Aorta (tissue), 5 donors: ENCODE measurements around the gene FER1L5. TPM values are rescaled to one million over a fixed set of nuclear protein-coding genes. Genes with fewer than 3 reads are reported as not detected.

Source experiments
- ATAC-seq: fragments of 200-7000 bp; cut with Tn5 transposase; one replicate; pipeline ENCODE4 v1.9.1; 2022; ENCODE audit warnings: moderate library complexity; ENCODE audit not compliant: low FRiP score
- DNase-seq, 2 donors: peaks; one replicate each; pipeline ENCODE4 v3.0.0-alpha.2; 2020
- H3K27ac ChIP-seq, 2 donors: one replicate each; pipeline ENCODE4 v1.5.1; 2013; ENCODE audit warnings: low read length in 2 of 2, mild to moderate bottlenecking in 2 of 2, moderate library complexity in 2 of 2, control low read depth in 1 of 2, inconsistent platforms in 1 of 2, low read depth in 1 of 2
- H3K27me3 ChIP-seq, 2 donors: one replicate each; pipeline ENCODE4 v1.6.1; 2013; ENCODE audit warnings: control low read depth in 1 of 2, low read length in 1 of 2, mild to moderate bottlenecking in 1 of 2, moderate library complexity in 1 of 2; ENCODE audit not compliant: insufficient read depth in 2 of 2, control insufficient read depth in 1 of 2
- H3K36me3 ChIP-seq, 2 donors: one replicate each; pipeline ENCODE4 v1.6.1; 2013; ENCODE audit warnings: control low read depth in 1 of 2, low read length in 1 of 2, mild to moderate bottlenecking in 1 of 2; ENCODE audit not compliant: insufficient read depth in 2 of 2, control insufficient read depth in 1 of 2
- H3K4me1 ChIP-seq, 2 donors: one replicate each; pipeline ENCODE4 v1.6.1; 2013; ENCODE audit warnings: low read length in 2 of 2, control low read depth in 1 of 2, mild to moderate bottlenecking in 1 of 2, moderate library complexity in 1 of 2; ENCODE audit not compliant: insufficient read depth in 2 of 2, control insufficient read depth in 1 of 2
- H3K4me3 ChIP-seq, 2 donors: one replicate each; pipeline ENCODE4 v1.5.1; 2013; ENCODE audit warnings: low read length in 2 of 2, control low read depth in 1 of 2, mild to moderate bottlenecking in 1 of 2
- H3K9me3 ChIP-seq: one replicate; pipeline ENCODE4 v1.6.1; 2013; ENCODE audit warnings: mild to moderate bottlenecking, low read length; ENCODE audit not compliant: control insufficient read depth
- WGBS, 2 donors: extraction: QIAGEN DNeasy Blood & Tissue Kit; methylation state at CpG; one replicate each; pipeline ENCODE4 v1.1.7; 2013; 5-methylcytosine and 5-hydroxymethylcytosine counted together
- intact Hi-C, 2 donors: fragments of 100-400 bp; cut with DNase I; formaldehyde crosslinking; loops; one replicate each; pipeline versions ENCODE4 v1.14.2 to v1.15.0; 2022
- polyA plus RNA-seq, 2 donors: library from polyadenylated mRNA; stranded (reverse); fragments of 200-250 nt; gene quantifications; one replicate each; pipeline ENCODE4 v1.2.3, GENCODE V29; 2013
- total RNA-seq, 2 donors: library from RNA; stranded (reverse); fragmentation: NEBNext Ultra II Directional; extraction: Animal tissue kit (Norgen Biotek cat#: 25700); gene quantifications; one replicate each; pipeline ENCODE4 v1.2.1, GENCODE V29; 2021
- donor health status: healthy with polysubstance abuse.
- donor health status: Bipolar disorder and iron deficiency.
- donor health status: DM: no; HTN: no; CAD: no.
- donor health status: DM: no; HTN: no; CAD: no.
- donor health status: DM: yes; HTN: yes; CAD: no.

FER1L5 gene
- total and polyA plus RNA-seq, 4 donors, result 0.05 to 0.42 (median 0.10) TPM; not detected in 1

DNA sequence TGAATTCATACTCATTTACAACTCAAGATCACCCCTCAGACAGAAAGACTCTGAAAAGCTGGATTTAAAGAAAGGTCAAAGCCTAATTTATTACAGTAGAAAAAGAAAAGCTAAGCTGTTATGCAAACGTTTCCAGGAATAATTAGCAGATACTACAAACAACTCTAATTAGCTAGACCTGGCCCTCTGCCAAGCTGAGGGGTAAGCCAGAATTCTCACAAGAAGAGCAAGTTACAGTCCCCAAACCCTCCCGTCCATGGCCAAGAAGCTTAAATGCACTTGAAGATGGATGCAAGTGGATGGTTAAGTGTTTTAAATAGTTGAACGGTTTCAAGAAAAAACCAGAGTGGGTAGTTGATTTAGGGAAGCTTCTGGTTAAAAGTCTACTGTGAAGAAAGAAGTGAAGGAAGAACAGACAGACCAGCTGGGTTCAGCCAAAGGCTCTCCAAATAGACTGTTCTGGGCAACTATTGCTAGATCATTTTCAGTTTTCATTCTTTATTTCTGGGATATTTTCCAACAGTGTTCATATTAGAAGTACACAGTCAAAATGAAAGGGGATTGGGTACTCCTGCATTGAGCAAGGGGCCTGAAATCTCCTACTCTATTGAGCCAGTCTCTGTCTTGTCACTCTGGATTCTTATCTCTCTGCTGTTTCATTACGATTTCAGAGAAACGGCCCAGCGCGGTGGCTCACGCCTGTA is 92.5 kb downstream of the FER1L5 start:
- intact Hi-C loops, result loop anchor here in 1 of 2 donors (5.0 kb wide), 1 partner anchor 103 kb away; no protein-coding TSS in a partner anchor
- Histone ChIP-seq H3K27me3 (no peaks in the 10 kb centered on the region), H3K4me3 (no peak overlapping the region), H3K4me1 (no peaks in the 10 kb centered on the region), H3K9me3 (no peaks in the 10 kb centered on the region), H3K27ac (no peak overlapping the region), H3K36me3 (peaks cover 10% of the 10 kb centered on the region in 2 donors)
- WGBS, 2 donors, result 51 to 61% methylated on average over 8 of the region's 8 CpGs
- no peak for DNase-seq
- peak; percentile 53 for ATAC-seq

DNA sequence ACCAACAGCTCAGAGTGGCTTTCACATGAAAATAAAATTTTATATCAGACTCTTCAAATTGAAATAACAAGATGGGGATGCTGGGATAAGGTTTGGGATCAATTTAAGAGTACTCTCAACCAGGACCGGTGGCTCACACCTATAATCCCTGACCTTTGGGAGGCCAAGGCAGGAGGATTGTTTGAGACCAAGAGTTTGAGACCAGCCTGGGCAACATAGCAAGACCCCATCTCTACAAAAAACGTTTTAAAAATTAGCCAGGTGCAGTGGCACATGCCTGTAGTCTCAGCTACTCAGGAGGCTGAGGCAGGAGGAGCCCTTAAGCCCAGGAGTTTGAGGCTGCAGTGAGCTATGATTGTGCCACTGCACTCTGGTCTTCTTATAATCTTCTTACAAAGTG is 94.7 kb downstream of the FER1L5 start:
- Histone ChIP-seq H3K36me3 (peaks cover 8 to 10% of the 10 kb centered on the region in 2 donors), H3K9me3 (no peaks in the 10 kb centered on the region), H3K27me3 (no peaks in the 10 kb centered on the region), H3K27ac (no peak overlapping the region), H3K4me3 (no peak overlapping the region), H3K4me1 (no peaks in the 10 kb centered on the region)
- no peak for ATAC-seq
- no peak for DNase-seq
- WGBS, 2 donors, result 60 to 72% methylated on average over 2 of the region's 2 CpGs
- intact Hi-C loops, result loop anchor here in 1 of 2 donors (5.0 kb wide), 1 partner anchor 105 kb away; no protein-coding TSS in a partner anchor

DNA sequence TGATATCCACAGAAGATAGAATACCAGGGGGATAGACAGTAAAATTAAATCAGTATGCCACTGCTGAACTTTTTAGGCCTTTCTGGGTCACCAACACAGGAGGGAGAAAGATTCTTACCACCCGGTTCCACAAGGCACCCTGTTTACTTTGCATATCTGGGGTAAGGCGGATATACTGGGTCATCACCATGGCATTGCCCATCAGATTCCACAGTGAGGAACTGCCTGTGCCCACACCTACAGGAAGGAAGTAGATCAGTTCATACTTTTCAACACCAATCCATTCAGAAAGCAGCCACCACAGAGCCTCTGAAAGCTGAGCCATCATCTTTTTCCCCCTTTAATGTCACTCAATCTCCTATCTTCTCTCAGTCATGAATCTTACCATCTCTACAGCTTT is 95.3 kb downstream of the FER1L5 start:
- 55 to 66% methylated on average over 2 of the region's 2 CpGs for WGBS, 2 donors
- no peaks in the 10 kb centered on the region for H3K4me1 ChIP-seq
- intact Hi-C loops, result loop anchor here in 1 of 2 donors (5.0 kb wide), 1 partner anchor 106 kb away; no protein-coding TSS in a partner anchor

DNA sequence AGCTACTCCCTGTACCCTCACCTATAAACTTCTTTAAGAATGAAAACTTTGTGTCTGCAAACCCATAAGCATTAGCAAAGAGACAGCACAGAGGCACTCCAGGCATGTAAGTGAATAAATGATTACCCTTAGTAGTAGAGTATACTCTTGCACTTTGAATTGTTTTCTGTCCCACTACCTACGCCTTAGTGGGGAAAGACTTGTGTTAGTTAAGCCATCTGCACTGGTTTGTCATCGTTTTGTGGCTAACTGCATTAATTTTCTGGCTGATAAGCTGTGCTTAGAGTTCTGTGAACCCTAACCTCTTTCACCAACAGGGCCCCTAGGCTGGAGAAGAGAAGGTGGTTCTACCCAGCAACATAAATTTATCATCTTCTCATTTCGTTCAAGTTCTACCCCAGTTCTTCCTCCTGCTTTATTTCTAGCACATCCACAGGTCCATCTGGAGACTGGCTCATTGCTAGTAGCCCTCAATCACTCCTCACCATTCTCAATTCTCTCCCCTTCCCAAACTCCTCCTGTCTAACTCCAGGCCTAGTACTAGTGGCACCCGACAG is 96.6 kb downstream of the FER1L5 start:
- intact Hi-C loops, result loop anchor here in 1 of 2 donors (5.0 kb wide), 1 partner anchor 107 kb away; no protein-coding TSS in a partner anchor
- Histone ChIP-seq H3K9me3 (no peaks in the 10 kb centered on the region), H3K27ac (no peak overlapping the region), H3K27me3 (no peaks in the 10 kb centered on the region), H3K36me3 (peaks cover 0 to 3% of the 10 kb centered on the region in 2 donors), H3K4me3 (peak overlapping the region; percentile 56 to 79), H3K4me1 (no peaks in the 10 kb centered on the region)
- ATAC-seq (no peak), DNase-seq (no peak)
- WGBS, 2 donors, result 16 to 17% methylated on average over 4 of the region's 4 CpGs

More for the DNA sequence above, 95.3 kb downstream of the FER1L5 start:
- Histone ChIP-seq H3K4me3 (no peak overlapping the region), H3K27me3 (no peaks in the 10 kb centered on the region), H3K36me3 (peaks cover 8 to 10% of the 10 kb centered on the region in 2 donors), H3K9me3 (no peaks in the 10 kb centered on the region), H3K27ac (no peak overlapping the region)
- DNase-seq, result no peak
- ATAC-seq, result no peak

DNA sequence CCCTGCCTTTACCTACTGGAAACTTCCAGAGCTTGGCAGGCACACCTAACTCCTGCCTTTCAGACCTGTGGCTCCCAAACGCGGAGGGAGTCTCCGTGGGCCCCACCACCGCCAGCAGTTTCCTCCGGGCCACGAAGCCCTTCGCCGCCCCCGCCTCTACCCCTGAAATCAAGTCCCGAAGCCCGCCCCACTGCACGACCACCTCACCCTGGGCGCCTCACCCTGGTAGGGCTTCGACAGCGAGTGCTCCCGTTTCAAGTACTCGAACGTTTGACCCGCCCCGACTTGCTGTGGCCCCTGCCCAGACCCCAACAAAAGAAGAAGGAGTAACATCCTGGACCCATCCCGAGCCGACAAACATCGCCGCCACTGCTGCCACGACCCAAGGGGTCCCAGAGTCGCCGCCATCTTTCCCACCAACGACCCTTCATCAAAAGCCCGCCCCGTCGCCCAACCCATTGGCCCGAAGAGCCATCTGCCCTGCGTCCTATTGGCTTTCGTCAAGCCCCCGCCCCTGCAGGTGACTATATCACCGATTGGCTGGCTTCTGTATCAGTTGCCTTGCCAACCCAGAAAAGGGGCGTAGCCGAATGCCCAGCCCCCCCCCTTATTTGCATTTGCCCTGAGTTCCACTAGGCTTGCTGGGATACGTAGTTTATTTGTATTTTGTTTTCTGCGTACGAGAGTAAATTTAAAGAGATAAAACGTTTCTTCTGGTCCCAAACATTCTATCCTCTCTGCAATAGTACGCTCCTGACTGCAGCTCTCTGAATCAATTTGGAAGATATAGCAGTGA is 97.3 kb downstream of the FER1L5 start, which contains the start of gene LMAN2L:
Gene LMAN2L (minus strand): TSS at position 432 of the 796 bp plus-strand sequence. CDS start 24 bp downstream, at position 408.
- ATAC-seq (peak; percentile 98), DNase-seq (peak; percentile 98 to 99)
- intact Hi-C loops, result loop anchor here (2.0 to 10.0 kb wide), 4 partner anchors 21 to 108 kb away; partner anchors contain the start of genes CNNM4 (in 1 of the 2) and KANSL3 (in 1 of the 2)
- Histone ChIP-seq H3K27ac (peak within 1 kb of the TSS in 1 of 2 donors; percentile 8), H3K27me3 (no peaks in the 10 kb centered on the region), H3K4me3 (peak within 1 kb of the TSS; percentile 56 to 79), H3K36me3 (no peaks in the 10 kb centered on the region), H3K4me1 (no peaks in the 10 kb centered on the region), H3K9me3 (no peaks in the 10 kb centered on the region)
- 0% methylated on average over 42 to 43 of the region's 43 CpGs for WGBS, 2 donors

DNA sequence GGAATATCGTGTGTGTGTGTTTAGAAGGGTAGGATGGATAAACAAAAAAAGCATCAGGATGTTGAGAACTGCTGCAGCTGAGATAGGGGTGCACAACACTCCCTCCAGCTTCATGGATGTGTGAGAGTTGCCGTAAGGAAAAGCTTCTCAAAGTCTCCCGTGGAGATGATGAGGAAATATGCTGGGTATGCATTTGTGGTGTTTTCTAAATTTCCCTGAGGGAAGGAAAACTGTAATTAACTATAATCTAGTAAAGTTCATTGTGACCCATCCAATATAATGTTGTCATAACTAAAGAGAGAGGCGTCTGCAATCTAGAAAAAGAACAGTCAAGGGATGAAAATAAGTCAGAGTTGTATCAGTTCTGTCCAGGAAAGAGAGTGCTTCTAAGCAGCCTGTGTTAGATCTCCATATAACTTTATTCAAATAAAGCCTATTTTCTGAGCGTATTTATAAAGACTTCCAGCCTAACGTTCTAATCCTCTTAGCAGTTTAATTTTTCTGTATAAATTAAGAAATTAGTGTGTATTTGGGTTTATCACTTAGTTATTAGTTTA is 104.6 kb downstream of the FER1L5 start:
- WGBS, 2 donors, result 50 to 55% methylated on average over 6 of the region's 6 CpGs
- Histone ChIP-seq H3K4me1 (no peaks in the 10 kb centered on the region), H3K27me3 (no peaks in the 10 kb centered on the region), H3K9me3 (no peaks in the 10 kb centered on the region), H3K36me3 (no peaks in the 10 kb centered on the region), H3K27ac (no peak overlapping the region), H3K4me3 (no peak overlapping the region)
- no peak for ATAC-seq
- intact Hi-C loops, result loop anchor here in 1 of 2 donors (10.0 kb wide), 1 partner anchor 48 kb away; no protein-coding TSS in a partner anchor
- no peak for DNase-seq

DNA sequence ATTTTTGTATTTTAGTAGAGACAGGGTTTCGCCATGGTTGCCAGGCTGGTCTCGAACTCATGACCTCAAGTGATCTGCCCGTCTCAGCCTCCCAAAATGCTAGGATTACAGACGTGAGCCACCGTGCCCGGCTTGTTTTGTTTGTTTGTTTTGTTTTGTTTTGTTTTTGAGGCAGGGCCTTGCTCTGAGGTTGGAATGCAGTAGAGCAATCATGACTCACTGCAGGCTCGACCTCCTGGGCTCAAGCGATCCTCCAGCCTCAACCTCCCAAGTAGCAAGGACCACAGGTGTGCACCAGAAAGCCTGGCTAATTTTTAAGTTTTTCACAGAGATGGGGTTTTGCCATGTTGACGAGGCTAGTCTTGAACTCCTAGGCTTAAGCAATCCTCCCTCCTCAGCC is 109.2 kb downstream of the FER1L5 start:
- Histone ChIP-seq H3K9me3 (no peaks in the 10 kb centered on the region), H3K27ac (no peak overlapping the region), H3K4me1 (no peaks in the 10 kb centered on the region), H3K36me3 (no peaks in the 10 kb centered on the region), H3K27me3 (no peaks in the 10 kb centered on the region), H3K4me3 (no peak overlapping the region)
- no peak for ATAC-seq
- WGBS, 2 donors, result 87 to 88% methylated on average over 9 of the region's 9 CpGs
- intact Hi-C loops, result no loop called here
- DNase-seq, result no peak

DNA sequence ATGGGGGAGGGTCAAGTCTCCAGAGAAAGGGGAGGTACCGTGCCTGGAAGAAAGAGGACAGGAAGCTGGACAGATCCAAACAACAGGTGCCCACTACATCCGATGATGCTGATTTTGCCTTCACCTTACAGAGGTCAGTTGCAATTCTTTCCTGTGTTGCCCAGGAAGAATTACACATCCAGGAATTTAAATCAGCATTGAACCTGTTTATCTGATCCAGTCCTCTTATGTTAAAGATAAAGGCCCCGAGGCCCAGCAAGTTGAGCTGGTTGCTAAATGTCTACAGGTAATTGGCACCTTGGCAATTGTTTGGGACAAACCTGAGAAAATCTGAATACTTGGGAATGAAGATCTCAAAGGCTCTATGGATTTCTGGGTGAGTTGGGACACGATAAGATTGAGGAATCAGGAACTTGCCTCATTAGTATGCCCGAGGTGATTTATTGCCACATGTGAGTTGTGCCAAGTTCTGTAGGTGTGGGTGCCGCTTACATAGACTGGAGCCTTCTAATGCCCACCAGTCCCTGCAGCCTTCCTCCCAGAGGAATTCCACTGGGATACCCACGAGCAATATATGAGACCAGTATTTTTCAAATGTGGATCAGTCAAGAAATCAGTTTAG is 111.2 kb downstream of the FER1L5 start:
- H3K4me1 ChIP-seq, result no peaks in the 10 kb centered on the region
- DNase-seq (no peak), ATAC-seq (no peak)
- no peaks in the 10 kb centered on the region for H3K27me3 ChIP-seq
- no peak overlapping the region for H3K27ac ChIP-seq
- H3K36me3 ChIP-seq, result no peaks in the 10 kb centered on the region
- 59 to 62% methylated on average over 7 of the region's 7 CpGs for WGBS, 2 donors
- H3K9me3 ChIP-seq, result no peaks in the 10 kb centered on the region
- H3K4me3 ChIP-seq, result no peak overlapping the region
- intact Hi-C loops, result no loop called here
